CD8-positive, alpha-beta memory T cell (primary cell): ENCODE results near the gene PCP4L1. TPM values are rescaled to one million over a fixed set of nuclear protein-coding genes. Genes with fewer than 3 reads are reported as not detected.
"Not testable (repeated sequence)": the region's sequence is repeated elsewhere in the genome, so short reads cannot be mapped to it uniquely, and the experiment has no call there.

Experiments
- CTCF ChIA-PET: fragments of 350-600 bp; sonication (Branson Sonifier 250); formaldehyde crosslinking; loops from one replicate; lab custom pipeline; 2021; ENCODE audit warnings: antibody characterized with exemption; lab: Charles Lee
- POLR2A ChIA-PET: fragments of 350-600 bp; sonication (Branson Sonifier 250); formaldehyde crosslinking; loops from one replicate; lab custom pipeline; 2021; ENCODE audit warnings: antibody characterized with exemption; lab: Charles Lee
- DNase-seq, 5 donors: peaks; one replicate each; pipeline versions ENCODE4 v3.0.0 to v3.0.0-alpha.2; 2020 to 2022; ENCODE audit warnings: mixed read lengths in 1 of 5
- H3K27ac ChIP-seq: one replicate; pipeline ENCODE4 v1.7.0; 2013; ENCODE audit warnings: low read depth, mild to moderate bottlenecking, low read length, moderate library complexity
- H3K27me3 ChIP-seq: 2 replicates; pipeline ENCODE4 v1.7.0; 2013; ENCODE audit warnings: low read length, mild to moderate bottlenecking; ENCODE audit not compliant: insufficient read depth, poor library complexity, severe bottlenecking
- H3K36me3 ChIP-seq: 2 replicates; pipeline ENCODE4 v1.7.0; 2013; ENCODE audit warnings: mild to moderate bottlenecking, low read length, moderate library complexity; ENCODE audit not compliant: insufficient read depth
- H3K4me1 ChIP-seq: 2 replicates; pipeline ENCODE4 v1.7.0; 2013; ENCODE audit warnings: mild to moderate bottlenecking, low read length, moderate library complexity; ENCODE audit not compliant: insufficient read depth
- H3K4me3 ChIP-seq: 2 replicates; pipeline ENCODE4 v1.7.0; 2013; ENCODE audit warnings: mild to moderate bottlenecking, low read length
- H3K9me3 ChIP-seq: 2 replicates; pipeline ENCODE4 v1.7.0; 2013; ENCODE audit warnings: mild to moderate bottlenecking, low read length
- H3K27ac Mint-ChIP-seq, 8 donors: one replicate each; pipeline ENCODE4 v1.8.0; 2020 to 2021; ENCODE audit warnings: mixed read lengths in 8 of 8, mild to moderate bottlenecking in 6 of 8, inconsistent platforms in 3 of 8, moderate library complexity in 3 of 8
- H3K27me3 Mint-ChIP-seq, 2 donors: one replicate each; pipeline ENCODE4 v1.8.0; 2020 to 2021; ENCODE audit warnings: mixed read lengths in 2 of 2, mild to moderate bottlenecking in 1 of 2, moderate library complexity in 1 of 2
- H3K36me3 Mint-ChIP-seq, 3 donors: one replicate each; pipeline ENCODE4 v1.8.0; 2020 to 2021; ENCODE audit warnings: mixed read lengths in 3 of 3, inconsistent platforms in 1 of 3, mild to moderate bottlenecking in 1 of 3
- H3K4me1 Mint-ChIP-seq, 3 donors: one replicate each; pipeline ENCODE4 v1.8.0; 2020 to 2021; ENCODE audit warnings: mixed read lengths in 3 of 3, inconsistent platforms in 1 of 3, mild to moderate bottlenecking in 1 of 3
- H3K4me3 Mint-ChIP-seq, 7 donors: one replicate each; pipeline ENCODE4 v1.8.0; 2020 to 2021; ENCODE audit warnings: mixed read lengths in 7 of 7, mild to moderate bottlenecking in 6 of 7, moderate library complexity in 4 of 7, inconsistent platforms in 2 of 7
- H3K9me3 Mint-ChIP-seq, 5 donors: one replicate each; pipeline ENCODE4 v1.8.0; 2020 to 2022; ENCODE audit warnings: mixed read lengths in 5 of 5, mild to moderate bottlenecking in 3 of 5, moderate library complexity in 2 of 5, inconsistent platforms in 1 of 5
- polyA plus RNA-seq: library from polyadenylated mRNA; unstranded; fragments of 300-500 nt; fragmentation: Illumina TruSeq; gene quantifications from one replicate; pipeline ENCODE4 v1.2.3, GENCODE V29; 2021
- total RNA-seq, 2 experiments: library from RNA; stranded (reverse); gene quantifications; one replicate each; pipeline ENCODE4 v1.2.3, GENCODE V29; 2021

PCP4L1 gene
- total and polyA plus RNA-seq, 3 experiments from 2014 or later: not detected

DNA sequence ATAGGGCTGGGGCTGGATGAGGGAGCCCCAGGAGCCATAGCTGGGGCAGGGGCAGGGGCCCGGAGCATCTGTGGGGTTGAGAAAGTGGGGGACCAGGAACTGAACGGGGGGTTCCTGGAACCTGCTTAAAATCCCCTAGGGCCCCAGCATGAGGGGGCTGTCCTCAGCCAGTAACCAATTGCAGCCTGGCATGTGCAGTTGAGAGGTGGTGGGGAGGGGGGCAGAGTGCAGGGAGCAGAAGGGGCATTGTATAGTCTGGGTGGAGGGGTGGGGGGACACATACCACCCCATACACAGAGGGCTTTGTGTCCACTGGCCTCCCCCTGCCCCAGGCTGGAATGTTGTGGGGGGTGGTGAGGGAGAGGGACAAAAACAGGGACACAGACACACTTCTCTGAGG is 51.3 kb downstream of the PCP4L1 start, which contains the start of gene MPZ:
Gene MPZ (minus strand): TSS at position 101 of the 400 bp plus-strand sequence. CDS start 63 bp downstream, at position 38.
- no peak for DNase-seq
- Histone ChIP-seq H3K4me1 (peaks cover 24% of the 10 kb centered on the region), H3K27ac (no peak within 1 kb of the TSS), H3K36me3 (no peaks in the 10 kb centered on the region), H3K27me3 (no peaks in the 10 kb centered on the region), H3K4me3 (no peak within 1 kb of the TSS), H3K9me3 (no peaks in the 10 kb centered on the region)
- Mint-ChIP-seq H3K9me3 (no peaks in the 10 kb centered on the region), H3K36me3 (peaks cover 0 to 14% (median 0%) of the 10 kb centered on the region in 3 donors), H3K27ac (peak within 1 kb of the TSS in 4 of 8 donors; percentile 1 to 82 (median 26)), H3K4me1 (peaks cover 26 to 43% (median 31%) of the 10 kb centered on the region in 3 donors), H3K27me3 (no peaks in the 10 kb centered on the region), H3K4me3 (peak within 1 kb of the TSS in 1 of 7 donors; percentile 72)
- ChIA-PET CTCF (no interaction called here), POLR2A (no interaction called here)

DNA sequence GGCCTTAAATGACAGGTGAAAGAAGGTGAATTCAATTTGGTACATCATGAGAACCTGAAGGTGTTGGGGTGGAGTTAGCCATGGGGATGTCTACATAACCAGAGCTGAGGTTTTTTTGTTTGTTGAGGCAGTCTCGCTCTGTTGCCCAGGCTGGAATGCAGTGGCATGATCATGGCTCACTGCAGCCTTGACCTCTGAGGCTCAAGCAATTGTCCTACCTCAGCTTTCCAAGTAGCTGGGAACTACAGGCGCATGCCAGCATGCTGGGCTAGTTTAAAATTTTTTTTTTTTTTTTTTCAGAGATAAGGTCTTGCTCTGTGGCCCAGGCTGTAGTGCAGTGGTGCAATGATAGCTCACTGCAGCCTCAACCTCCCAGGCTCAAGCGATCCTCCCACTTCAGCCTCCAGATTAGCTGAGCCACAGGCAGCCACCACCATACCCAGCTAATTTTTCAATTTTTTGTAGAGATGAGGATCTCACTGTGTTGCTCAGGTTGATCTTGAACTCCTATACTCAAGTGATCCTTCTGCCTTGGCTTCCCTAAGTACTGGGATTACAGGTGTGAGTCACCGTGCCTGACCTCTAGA is 53.1 kb downstream of the PCP4L1 start:
- Histone ChIP-seq H3K4me3 (no peak overlapping the region), H3K27ac (no peak overlapping the region), H3K4me1 (peaks cover 17% of the 10 kb centered on the region), H3K36me3 (no peaks in the 10 kb centered on the region), H3K9me3 (no peaks in the 10 kb centered on the region), H3K27me3 (no peaks in the 10 kb centered on the region)
- Mint-ChIP-seq H3K4me3 (peak overlapping the region in 2 of 7 donors; percentile 43 to 63), H3K27ac (peak overlapping the region in 4 of 8 donors; percentile 19 to 83 (median 58)), H3K4me1 (peaks cover 23 to 42% (median 27%) of the 10 kb centered on the region in 3 donors), H3K36me3 (peaks cover 0 to 11% (median 0%) of the 10 kb centered on the region in 3 donors), H3K27me3 (no peaks in the 10 kb centered on the region), H3K9me3 (no peaks in the 10 kb centered on the region)
- DNase-seq: no peak
- ChIA-PET CTCF (no interaction called here), POLR2A (no interaction called here)

DNA sequence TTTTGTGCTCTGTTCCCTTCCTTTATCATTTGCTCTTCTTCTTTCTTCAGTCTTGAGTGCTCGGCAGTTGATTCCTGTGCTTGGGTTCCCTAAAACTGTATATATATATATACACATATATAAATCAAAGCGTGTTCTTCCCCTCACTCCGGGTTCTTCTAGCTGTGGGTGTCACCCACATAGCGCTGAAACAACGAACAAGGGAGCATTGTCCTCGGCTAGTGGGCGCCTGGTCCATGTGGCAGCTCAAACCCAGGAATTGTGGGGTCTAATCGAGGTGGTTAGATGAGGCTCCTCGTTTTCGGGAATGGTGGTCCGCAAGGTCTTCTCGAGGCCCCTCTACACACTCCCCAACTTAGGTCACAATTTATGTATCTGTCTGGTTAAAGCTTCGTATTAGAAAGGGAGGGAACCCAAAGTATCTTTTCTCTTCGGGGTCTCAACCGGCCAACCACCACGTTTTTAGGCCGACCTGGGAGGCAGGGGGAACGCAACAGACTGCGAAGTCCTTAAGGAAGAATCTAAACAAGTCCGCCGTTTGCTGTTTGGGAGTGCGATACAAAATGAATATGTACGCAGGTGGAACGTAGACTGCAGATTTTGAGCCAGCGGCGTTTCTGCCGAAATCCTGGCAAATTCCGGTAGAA is 55.1 kb downstream of the PCP4L1 start:
- H3K4me3 ChIP-seq: peak overlapping the region; percentile 99
- Mint-ChIP-seq H3K27ac (peak overlapping the region; percentile 98 to 100 (median 100)), H3K36me3 (peaks cover 0 to 15% (median 3%) of the 10 kb centered on the region in 3 donors), H3K4me1 (peaks cover 22 to 38% (median 30%) of the 10 kb centered on the region in 3 donors), H3K9me3 (no peaks in the 10 kb centered on the region), H3K27me3 (no peaks in the 10 kb centered on the region), H3K4me3 (peak overlapping the region; percentile 98 to 99 (median 99))
- peaks cover 16% of the 10 kb centered on the region for H3K4me1 ChIP-seq
- H3K9me3 ChIP-seq: no peaks in the 10 kb centered on the region
- CTCF ChIA-PET: interaction anchor here (0.8 to 2.6 kb wide), 7 partner anchors 9 to 216 kb away, joined by 3 to 13 read pairs (median 3); partner anchors contain the start of genes KLHDC9, NDUFS2 and TOMM40L
- POLR2A ChIA-PET: interaction anchor here (0.5 to 1.9 kb wide), 11 partner anchors 8 to 268 kb away, joined by 3 to 14 read pairs (median 4); partner anchors contain the start of genes NDUFS2, PPOX, TOMM40L and UFC1
- peak overlapping the region; percentile 99 for H3K27ac ChIP-seq
- no peaks in the 10 kb centered on the region for H3K27me3 ChIP-seq
- DNase-seq: no peak
- no peaks in the 10 kb centered on the region for H3K36me3 ChIP-seq

DNA sequence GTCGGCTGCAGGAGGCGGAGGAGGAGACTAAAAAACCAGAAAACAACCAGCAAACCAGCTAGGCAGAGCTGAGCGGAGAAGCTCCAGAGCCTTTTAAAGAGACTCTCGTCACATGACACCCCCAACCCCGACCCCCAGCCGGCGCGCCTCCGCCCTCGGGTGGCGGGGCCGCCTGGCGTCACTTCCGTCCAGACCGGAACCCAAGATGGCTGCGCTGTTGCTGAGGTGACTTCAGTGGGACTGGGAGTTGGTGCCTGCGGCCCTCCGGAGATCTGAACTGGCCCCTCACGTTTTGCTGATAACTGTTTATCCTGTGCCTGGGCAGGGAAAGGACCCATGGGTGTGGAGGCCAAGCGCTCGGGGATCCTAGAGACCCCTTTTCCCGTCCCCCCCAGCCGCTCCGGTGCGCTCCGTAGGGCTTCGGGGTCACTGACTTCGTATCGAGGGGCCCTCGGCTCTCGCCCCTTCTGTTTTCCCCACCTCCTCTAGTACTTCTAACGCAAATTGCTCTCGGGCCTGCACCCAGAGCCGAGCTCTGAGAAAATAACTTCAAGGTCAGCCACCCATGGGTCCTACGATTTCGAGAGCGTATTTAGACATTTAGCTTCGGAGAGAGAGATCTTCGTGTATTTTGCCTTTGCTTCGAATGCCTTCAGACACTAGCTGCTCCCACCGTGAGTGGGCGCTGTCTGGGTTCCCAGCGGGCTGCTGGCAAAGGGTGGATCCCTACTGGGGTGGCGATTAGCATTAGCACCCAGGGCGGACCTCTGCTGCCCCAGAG is 55.8 kb downstream of the PCP4L1 start, which contains the start of gene SDHC:
Gene SDHC (plus strand): TSS at position 181 of the 781 bp plus-strand sequence. CDS start 25 bp downstream, at position 206.
- peak within 1 kb of the TSS; percentile 98 to 100 (median 100) for H3K27ac Mint-ChIP-seq
- peaks cover 0 to 15% (median 3%) of the 10 kb centered on the region in 3 donors for H3K36me3 Mint-ChIP-seq
- Histone ChIP-seq H3K27ac (peak within 1 kb of the TSS; percentile 99), H3K27me3 (no peaks in the 10 kb centered on the region), H3K36me3 (no peaks in the 10 kb centered on the region), H3K4me1 (peaks cover 16% of the 10 kb centered on the region), H3K9me3 (no peaks in the 10 kb centered on the region), H3K4me3 (peak within 1 kb of the TSS; percentile 99)
- no peaks in the 10 kb centered on the region for H3K27me3 Mint-ChIP-seq
- peaks cover 22 to 38% (median 30%) of the 10 kb centered on the region in 3 donors for H3K4me1 Mint-ChIP-seq
- ChIA-PET CTCF (interaction anchor here (0.8 to 2.6 kb wide), 7 partner anchors 8 to 112 kb away, joined by 3 to 13 read pairs (median 6); partner anchors contain the start of genes NDUFS2 and TOMM40L), POLR2A (interaction anchor here (0.5 to 1.9 kb wide), 11 partner anchors 8 to 268 kb away, joined by 3 to 14 read pairs (median 4); partner anchors contain the start of genes NDUFS2, PPOX, TOMM40L and UFC1)
- DNase-seq: peak; percentile 86 to 94 (median 90)
- H3K4me3 Mint-ChIP-seq: peak within 1 kb of the TSS; percentile 98 to 99 (median 99)
- no peaks in the 10 kb centered on the region for H3K9me3 Mint-ChIP-seq

DNA sequence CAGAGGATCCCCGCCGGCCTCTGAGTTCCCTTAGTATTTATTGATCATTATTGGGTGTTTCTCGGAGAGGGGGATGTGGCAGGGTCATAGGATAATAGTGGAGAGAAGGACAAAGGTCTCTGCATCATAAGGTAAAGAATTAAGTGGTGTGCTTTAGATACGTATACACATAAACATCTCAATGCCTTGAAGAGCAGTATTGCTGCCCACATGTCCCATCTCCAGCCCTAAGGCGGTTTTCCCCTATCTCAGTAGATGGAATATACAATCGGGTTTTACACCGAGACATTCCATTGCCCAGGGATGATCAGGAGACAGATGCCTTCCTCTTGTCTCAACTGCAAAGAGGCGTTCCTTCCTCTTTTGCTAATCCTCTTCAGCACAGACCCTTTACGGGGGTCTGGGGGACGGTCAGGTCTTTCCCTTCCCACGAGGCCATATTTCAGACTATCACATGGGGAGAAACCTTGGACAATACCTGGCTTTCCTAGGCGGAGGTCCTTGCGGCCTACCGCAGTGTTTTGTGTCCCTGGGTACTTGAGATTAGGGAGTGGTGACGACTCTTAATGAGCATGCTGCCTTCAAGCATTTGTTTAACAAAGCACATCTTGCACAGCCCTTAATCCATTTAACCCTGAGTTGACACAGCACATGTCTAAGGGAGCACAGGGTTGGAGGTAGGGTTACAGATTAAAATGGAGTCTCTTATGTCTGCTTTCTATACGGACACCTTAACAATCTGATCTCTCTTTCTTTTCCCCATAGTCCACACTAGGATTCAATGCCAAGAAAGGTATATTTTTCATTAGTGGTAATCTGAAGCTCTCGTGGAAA is 57.5 kb downstream of the PCP4L1 start:
- not testable (repeated sequence) for H3K27me3 Mint-ChIP-seq, H3K27ac ChIP-seq, H3K36me3 ChIP-seq, H3K27me3 ChIP-seq, H3K9me3 ChIP-seq, DNase-seq, H3K4me3 ChIP-seq, H3K9me3 Mint-ChIP-seq
- peaks cover 0 to 26% (median 3%) of the 10 kb centered on the region in 3 donors for H3K36me3 Mint-ChIP-seq
- CTCF ChIA-PET: interaction anchor here (1.4 kb wide), 1 partner anchor 10 kb away, joined by 6 read pairs; no protein-coding TSS in a partner anchor
- peak overlapping the region; percentile 49 to 99 (median 99) for H3K4me3 Mint-ChIP-seq
- peak overlapping the region; percentile 14 to 100 (median 100) for H3K27ac Mint-ChIP-seq
- POLR2A ChIA-PET: interaction anchor here (0.7 kb wide), 1 partner anchor 29 kb away, joined by 5 read pairs; no protein-coding TSS in a partner anchor
- peaks cover 22 to 45% (median 38%) of the 10 kb centered on the region in 3 donors for H3K4me1 Mint-ChIP-seq
- H3K4me1 ChIP-seq: peaks cover 16% of the 10 kb centered on the region

DNA sequence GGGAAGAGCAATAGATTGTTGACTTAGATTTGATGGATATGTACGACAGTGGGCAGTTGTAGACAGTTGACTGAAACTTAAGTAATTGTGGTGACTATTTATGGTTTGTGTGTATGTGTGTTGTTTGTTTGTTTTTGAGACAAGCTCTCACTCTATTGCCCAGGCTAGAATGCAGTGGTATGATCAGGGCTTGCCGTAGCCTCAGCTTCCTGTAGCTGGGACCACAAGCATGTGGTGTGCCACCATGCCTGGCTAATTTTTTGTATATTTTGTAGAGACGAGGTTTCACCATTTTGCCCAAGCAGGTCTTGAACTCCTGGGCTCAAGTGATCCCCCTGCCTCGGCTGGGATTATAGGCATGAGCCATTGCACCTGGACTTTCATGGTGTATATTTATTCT is 65.5 kb downstream of the PCP4L1 start:
- no peaks in the 10 kb centered on the region for H3K36me3 ChIP-seq
- no peaks in the 10 kb centered on the region for H3K9me3 Mint-ChIP-seq
- POLR2A ChIA-PET: no interaction called here
- H3K4me1 ChIP-seq: no peaks in the 10 kb centered on the region
- CTCF ChIA-PET: interaction anchor here (1.2 to 2.0 kb wide), 3 partner anchors 18 to 59 kb away, joined by 3 to 6 read pairs (median 3); no protein-coding TSS in a partner anchor
- no peaks in the 10 kb centered on the region for H3K9me3 ChIP-seq
- peak overlapping the region in 7 of 8 donors; percentile 18 to 81 (median 61) for H3K27ac Mint-ChIP-seq
- no peaks in the 10 kb centered on the region for H3K27me3 Mint-ChIP-seq
- H3K27ac ChIP-seq: no peak overlapping the region
- peak in 1 of 5 donors; percentile 28 for DNase-seq
- no peak overlapping the region for H3K4me3 ChIP-seq
- H3K4me3 Mint-ChIP-seq: peak overlapping the region in 4 of 7 donors; percentile 16 to 28 (median 22)
- H3K4me1 Mint-ChIP-seq: peaks cover 15 to 29% (median 25%) of the 10 kb centered on the region in 3 donors
- no peaks in the 10 kb centered on the region for H3K27me3 ChIP-seq
- H3K36me3 Mint-ChIP-seq: peaks cover 4 to 56% (median 10%) of the 10 kb centered on the region in 3 donors

DNA sequence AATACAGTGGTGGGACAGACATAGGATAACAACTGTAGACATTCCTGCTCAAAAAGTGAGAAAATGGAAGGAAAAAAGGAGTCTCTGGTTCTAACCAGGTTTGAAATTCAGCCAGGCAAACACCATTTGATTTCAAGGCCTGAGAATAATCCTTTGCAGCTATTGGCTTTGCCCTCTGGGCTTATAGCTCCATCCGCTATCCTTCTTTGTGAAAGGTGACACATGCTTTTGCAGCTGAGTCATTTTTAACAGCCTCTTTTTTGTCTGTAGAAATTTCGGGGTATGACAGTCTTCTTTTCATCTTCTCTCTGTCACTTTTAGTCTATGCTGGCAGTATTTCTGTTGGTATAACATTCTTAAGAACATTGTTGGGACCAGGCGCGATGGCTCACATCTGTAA is 71.8 kb downstream of the PCP4L1 start:
- no peaks in the 10 kb centered on the region for H3K4me1 Mint-ChIP-seq
- H3K4me1 ChIP-seq: no peaks in the 10 kb centered on the region
- H3K9me3 ChIP-seq: no peaks in the 10 kb centered on the region
- peak overlapping the region in 1 of 8 donors; percentile 47 for H3K27ac Mint-ChIP-seq
- no peak for DNase-seq
- H3K36me3 Mint-ChIP-seq: peaks cover 12 to 87% (median 32%) of the 10 kb centered on the region in 3 donors
- H3K27ac ChIP-seq: no peak overlapping the region
- peaks cover 30% of the 10 kb centered on the region for H3K36me3 ChIP-seq
- CTCF ChIA-PET: no interaction called here
- no peak overlapping the region for H3K4me3 Mint-ChIP-seq
- no peak overlapping the region for H3K4me3 ChIP-seq
- POLR2A ChIA-PET: no interaction called here
- H3K27me3 ChIP-seq: no peaks in the 10 kb centered on the region
- no peaks in the 10 kb centered on the region for H3K27me3 Mint-ChIP-seq
- H3K9me3 Mint-ChIP-seq: no peaks in the 10 kb centered on the region
